ENCODE measurements around the gene EVI5. TPM values are rescaled to one million over a fixed set of nuclear protein-coding genes. Genes with fewer than 3 reads are reported as not detected.
"Not testable (repeated sequence)": the region's sequence is repeated elsewhere in the genome, so short reads cannot be mapped to it uniquely, and the experiment has no call there.

The EVI5 gene
- total and polyA plus RNA-seq, 12 donors: 3.6 to 63.1 (median 45.2) TPM

DNA sequence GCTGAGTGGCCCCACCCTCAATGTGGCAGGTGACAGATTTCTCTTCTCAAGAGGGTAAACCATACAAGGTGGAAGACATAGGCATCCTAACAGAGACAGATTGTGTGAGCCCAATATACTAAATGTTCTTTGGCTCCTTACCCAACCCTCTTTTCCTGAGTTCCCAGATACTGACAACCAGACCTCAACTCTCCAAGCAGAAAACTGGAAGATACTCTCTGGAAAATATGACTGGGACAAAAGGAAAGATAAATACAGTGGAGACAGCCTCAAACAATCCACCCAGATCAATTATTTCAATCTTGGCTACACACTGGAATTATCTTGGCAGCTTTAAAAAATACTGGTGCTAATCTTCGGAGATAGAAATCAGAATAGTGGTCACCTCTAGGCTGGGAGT is 6.5 kb downstream of the EVI5 start:
- H3K9me3 ChIP-seq (replicated peaks in 1 of 3): no peaks in the 10 kb centered on the region
- DNase-seq: no peak
- 62 to 88% (median 72%) methylated on average over 1 of the region's 1 CpG for WGBS, 4 donors
- no peaks in the 10 kb centered on the region for H3K36me3 ChIP-seq (replicated peaks in 1 of 2)
- intact Hi-C loops (cut with DNase I): no loop called here
- H3K4me1 ChIP-seq (replicated peaks in 1 of 2): peaks cover 21 to 53% of the 10 kb centered on the region in 2 donors
- TF ChIP-seq POLR2A (IDR thresholded peaks at IDR 0.05) (no peak), CTCF (IDR thresholded peaks at IDR 0.05) (no peak)
- no peak overlapping the region for H3K27ac ChIP-seq
- H3K4me3 ChIP-seq: no peak overlapping the region
- no peaks in the 10 kb centered on the region for H3K27me3 ChIP-seq

DNA sequence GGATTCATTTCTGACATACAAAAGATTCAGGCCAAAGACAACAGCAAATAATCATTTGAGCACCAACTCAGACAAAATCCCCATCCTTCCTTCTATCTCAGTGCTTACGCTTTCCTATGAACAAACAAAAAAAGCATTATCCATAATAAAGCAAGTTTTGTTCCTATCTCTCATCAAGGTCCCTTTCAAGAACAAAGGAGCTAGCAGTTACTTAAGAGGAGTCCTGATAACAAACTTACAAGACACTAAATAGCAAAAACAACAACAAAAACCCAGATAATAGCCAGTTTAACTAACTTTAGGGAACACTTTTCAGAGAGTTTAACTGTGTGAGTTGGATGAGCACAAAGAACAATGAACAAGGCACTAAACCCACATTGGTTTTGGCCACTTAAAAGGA is 10.5 kb downstream of the EVI5 start:
- WGBS, 4 donors: 30 to 45% (median 36%) methylated on average over 1 of the region's 1 CpG

DNA sequence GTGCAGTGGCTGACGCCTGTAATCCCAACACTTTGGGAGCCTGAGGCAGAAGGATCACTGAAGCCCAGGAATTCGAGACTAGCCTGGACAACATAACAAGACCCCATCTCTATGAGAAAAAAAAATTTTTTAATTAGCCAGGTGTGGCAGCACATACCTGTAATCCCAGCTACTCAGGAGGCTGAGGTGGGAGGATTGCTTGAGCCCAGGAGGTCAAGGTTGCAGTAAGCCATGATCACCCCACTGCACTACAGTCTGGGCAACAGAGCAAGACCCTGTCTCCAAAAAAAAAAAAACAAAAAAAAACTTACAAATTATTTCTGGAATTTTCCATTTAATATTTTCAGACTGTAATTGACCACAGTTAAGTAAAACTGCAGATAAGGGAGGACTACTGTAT is 11.2 kb downstream of the EVI5 start:
- H3K36me3 ChIP-seq (replicated peaks in 1 of 2); H3K4me3 ChIP-seq; H3K27me3 ChIP-seq; H3K9me3 ChIP-seq (replicated peaks in 1 of 3); intact Hi-C loops (cut with DNase I); DNase-seq: not testable (repeated sequence)
- peaks cover 8 to 30% of the 10 kb centered on the region in 2 donors for H3K4me1 ChIP-seq (replicated peaks in 1 of 2)
- 88 to 98% (median 91%) methylated on average over 2 of the region's 2 CpGs for WGBS, 4 donors
- peak overlapping the region in 1 of 5 donors; percentile 25 for H3K27ac ChIP-seq

More for the DNA sequence above, 10.5 kb downstream of the EVI5 start:
- DNase-seq: no peak
- H3K36me3 ChIP-seq (replicated peaks in 1 of 2): no peaks in the 10 kb centered on the region
- peak overlapping the region in 3 of 5 donors; percentile 4 to 42 (median 16) for H3K27ac ChIP-seq
- peaks cover 8 to 32% of the 10 kb centered on the region in 2 donors for H3K4me1 ChIP-seq (replicated peaks in 1 of 2)
- no peaks in the 10 kb centered on the region for H3K9me3 ChIP-seq (replicated peaks in 1 of 3)
- TF ChIP-seq CTCF (IDR thresholded peaks at IDR 0.05) (no peak), POLR2A (IDR thresholded peaks at IDR 0.05) (no peak)
- intact Hi-C loops (cut with DNase I): no loop called here
- no peak overlapping the region for H3K4me3 ChIP-seq
- H3K27me3 ChIP-seq: no peaks in the 10 kb centered on the region

- Histone ChIP-seq H3K4me3 (no peak overlapping the region), H3K36me3 (replicated peaks in 1 of 2) (no peaks in the 10 kb centered on the region), H3K27ac (no peak overlapping the region), H3K27me3 (no peaks in the 10 kb centered on the region), H3K9me3 (replicated peaks in 1 of 3) (no peaks in the 10 kb centered on the region), H3K4me1 (replicated peaks in 1 of 2) (peaks cover 12 to 15% of the 10 kb centered on the region in 2 donors)
- no peak for DNase-seq
- WGBS, 4 donors: 86 to 93% (median 92%) methylated on average over 3 of the region's 3 CpGs
- intact Hi-C loops (cut with DNase I): no loop called here
- TF ChIP-seq CTCF (IDR thresholded peaks at IDR 0.05) (no peak), POLR2A (IDR thresholded peaks at IDR 0.05) (no peak)
Observed at GRCh38 chr1:92769856-92770255, 15.1 kb downstream of the EVI5 start.

GRCh38 chr1:92768915-92769314 is 16.0 kb downstream of the EVI5 start:
- H3K27ac ChIP-seq: no peak overlapping the region
- no peak for DNase-seq
- TF ChIP-seq CTCF (IDR thresholded peaks at IDR 0.05) (no peak), POLR2A (IDR thresholded peaks at IDR 0.05) (no peak)
- H3K27me3 ChIP-seq: no peaks in the 10 kb centered on the region
- H3K9me3 ChIP-seq (replicated peaks in 1 of 3): no peaks in the 10 kb centered on the region
- intact Hi-C loops (cut with DNase I): no loop called here
- peaks cover 4 to 6% of the 10 kb centered on the region in 2 donors for H3K4me1 ChIP-seq (replicated peaks in 1 of 2)
- H3K36me3 ChIP-seq (replicated peaks in 1 of 2): no peaks in the 10 kb centered on the region
- H3K4me3 ChIP-seq: no peak overlapping the region

Data from adrenal gland (tissue), 12 donors.